Liver (tissue), 3 donors: Measurements from ENCODE around the gene GPR39.

ENCODE experiments used
- ATF3 ChIP-seq: IDR thresholded peaks from 2 replicates; pipeline ENCODE4 v1.6.1; 2016; ENCODE audit warnings: antibody characterized with exemption
- CTCF ChIP-seq: fragments of 150-350 bp; IDR thresholded peaks from 2 replicates; pipeline ENCODE4 v1.5.1; 2017; ENCODE audit warnings: improper control_type of control experiment, low read depth, low read length; ENCODE audit not compliant: missing input control
- GABPA ChIP-seq, 2 donors: IDR thresholded peaks in 1 of 2; conservative IDR thresholded peaks in 1 of 2; 2 replicates each; pipeline ENCODE4 v1.6.1; 2016; ENCODE audit warnings: antibody characterized with exemption in 2 of 2, mild to moderate bottlenecking in 1 of 2, moderate library complexity in 1 of 2
- JUND ChIP-seq, 2 donors: IDR thresholded peaks; 2 replicates each; pipeline ENCODE4 v1.6.1; 2016; ENCODE audit warnings: antibody characterized with exemption in 2 of 2
- MAX ChIP-seq: IDR thresholded peaks from 2 replicates; pipeline ENCODE4 v1.6.1; 2016; ENCODE audit warnings: antibody characterized with exemption
- TAF1 ChIP-seq: conservative IDR thresholded peaks from 2 replicates; pipeline ENCODE4 v1.6.1; 2016; ENCODE audit warnings: antibody characterized with exemption, mild to moderate bottlenecking
- ZBTB33 ChIP-seq: IDR thresholded peaks from 2 replicates; pipeline ENCODE4 v1.6.1; 2016; ENCODE audit warnings: antibody characterized with exemption
- donor health status: healthy.
- donor health status: healthy.

GRCh38 chr2:132522901-132523300 lies 106.3 kb downstream of the GPR39 start:
- TF ChIP-seq CTCF (no peak), ATF3 (no peak), TAF1 (no peak), JUND (IDR thresholded peaks at IDR 0.05) (no peak), MAX (no peak), GABPA (IDR thresholded peaks at IDR 0.05 in 1 of 2, conservative IDR thresholded peaks at IDR 0.05 in 1 of 2) (no peak), ZBTB33 (no peak)
